SK-N-SH (cell line): ENCODE data around the gene OVOL1. TPM values are rescaled to one million over a fixed set of nuclear protein-coding genes. Genes with fewer than 3 reads are reported as not detected.
A peak's percentile ranks its signal among the peaks of the same experiment; 100 is the strongest.

Experiments used
- CTCF ChIA-PET: fragments of 300-600, 350-600 bp; formaldehyde crosslinking; extraction: SDS; loops from one replicate; lab custom pipeline; 2021; lab: Yijun Ruan, JAX
- POLR2A ChIA-PET: fragments of 350-600 bp; sonication (Branson Sonifier 250); formaldehyde crosslinking; extraction: SDS; loops from one replicate; lab custom pipeline; 2020; ENCODE audit warnings: antibody characterized with exemption, inconsistent platforms; lab: Yijun Ruan, JAX
- DNase-seq: peaks from one replicate; pipeline ENCODE4 v3.0.0; 2012
- H2AFZ ChIP-seq: fragments of 200-600 bp; sonication (generic); 2 replicates; pipeline ENCODE4 v1.8.1; 2016; ENCODE audit warnings: antibody characterized with exemption, mild to moderate bottlenecking, low read depth
- H3F3A ChIP-seq: fragments of 200-600 bp; sonication (generic); replicated peaks from 2 replicates; pipeline ENCODE3; 2016; ENCODE audit warnings: antibody characterized with exemption, mild to moderate bottlenecking; ENCODE audit not compliant: insufficient read depth
- H3K27ac ChIP-seq, 2 experiments: fragments of 200-500 bp in 1 of 2; fragments of 200-600 bp in 1 of 2; sonication (Bioruptor generic) in 1 of 2; sonication (generic), shearing (Covaris generic) in 1 of 2; 2 replicates each; pipeline versions ENCODE4 v1.5.1 to v1.6.1; 2014 to 2016; ENCODE audit warnings: low read depth in 2 of 2, inconsistent platforms in 1 of 2, low read length in 1 of 2, mild to moderate bottlenecking in 1 of 2, mixed read lengths in 1 of 2
- H3K27me3 ChIP-seq: fragments of 200-600 bp; sonication (generic), shearing (Covaris generic); 2 replicates; pipeline ENCODE4 v1.6.1; 2016; ENCODE audit warnings: mixed run types; ENCODE audit not compliant: insufficient read depth
- H3K36me3 ChIP-seq, 2 experiments: fragments of 200-500 bp in 1 of 2; fragments of 200-600 bp in 1 of 2; sonication (Bioruptor generic) in 1 of 2; sonication (generic) in 1 of 2; replicated peaks in 1 of 2; 2 replicates each; pipeline versions ENCODE3 to v1.5.1; 2014 to 2016; ENCODE audit warnings: low read length in 1 of 2, mild to moderate bottlenecking in 1 of 2; ENCODE audit not compliant: insufficient read depth in 2 of 2, control insufficient read depth in 1 of 2
- H3K4me1 ChIP-seq, 2 experiments: fragments of 200-500 bp in 1 of 2; fragments of 200-600 bp in 1 of 2; sonication (Bioruptor generic) in 1 of 2; sonication (generic), shearing (Covaris generic) in 1 of 2; 2 replicates each; pipeline versions ENCODE4 v1.5.1 to v1.6.1; 2014 to 2016; ENCODE audit warnings: low read depth in 1 of 2, low read length in 1 of 2, mixed run types in 1 of 2; ENCODE audit not compliant: insufficient read depth in 2 of 2, control insufficient read depth in 1 of 2
- H3K4me2 ChIP-seq: fragments of 200-600 bp; sonication (generic), shearing (Covaris generic); 2 replicates; pipeline ENCODE4 v1.6.1; 2017; ENCODE audit warnings: mixed run types
- H3K4me3 ChIP-seq, 2 experiments: fragments of 200-500 bp in 1 of 2; fragments of 200-600 bp in 1 of 2; sonication (Bioruptor generic) in 1 of 2; sonication (generic), shearing (Covaris generic) in 1 of 2; 2 replicates each; pipeline versions ENCODE4 v1.5.1 to v1.8.1; 2014 to 2016; ENCODE audit warnings: low read depth in 2 of 2, inconsistent platforms in 1 of 2, low read length in 1 of 2, mild to moderate bottlenecking in 1 of 2, mixed read lengths in 1 of 2, moderate library complexity in 1 of 2
- H3K79me2 ChIP-seq: fragments of 200-600 bp; sonication (generic); 2 replicates; pipeline ENCODE4 v1.8.1; 2017; ENCODE audit warnings: mild to moderate bottlenecking; ENCODE audit not compliant: insufficient read depth
- H3K9ac ChIP-seq: fragments of 200-600 bp; sonication (generic); 2 replicates; pipeline ENCODE4 v1.6.1; 2017; ENCODE audit warnings: mixed run types
- H3K9me2 ChIP-seq: fragments of 200-600 bp; sonication (generic); 2 replicates; pipeline ENCODE4 v1.6.1; 2017; ENCODE audit warnings: mixed run types
- H3K9me3 ChIP-seq: fragments of 200-600 bp; sonication (generic); 2 replicates; pipeline ENCODE4 v1.6.1; 2017; ENCODE audit warnings: mixed run types, mild to moderate bottlenecking, moderate library complexity
- H4K20me1 ChIP-seq: fragments of 200-600 bp; sonication (generic); 2 replicates; pipeline ENCODE4 v1.6.1; 2017; ENCODE audit warnings: mild to moderate bottlenecking, mixed run types; ENCODE audit not compliant: insufficient read depth
- CHD2 ChIP-seq: fragments of 150-350 bp; IDR thresholded peaks from 2 replicates; pipeline ENCODE4 v1.6.1; 2018; ENCODE audit warnings: low read length; ENCODE audit not compliant: partially characterized antibody
- ELF1 ChIP-seq: IDR thresholded peaks from 2 replicates; pipeline ENCODE4 v1.4.0; 2012
- EP300 ChIP-seq, 2 experiments: IDR thresholded peaks; 2 replicates each; pipeline versions ENCODE4 v1.4.0 to v1.6.1; 2012; ENCODE audit warnings: borderline replicate concordance in 1 of 2, low read depth in 1 of 2, low read length in 1 of 2
- FOXJ3 ChIP-seq: sonication (generic); formaldehyde crosslinking; IDR thresholded peaks from 2 replicates; pipeline ENCODE4 v1.5.1; 2020; ENCODE audit warnings: mild to moderate bottlenecking, missing genetic modification reagents
- FOXM1 ChIP-seq: IDR thresholded peaks from 2 replicates; pipeline ENCODE4 v1.4.0; 2012; ENCODE audit warnings: low read depth, mild to moderate bottlenecking
- JUND ChIP-seq: IDR thresholded peaks from 2 replicates; pipeline ENCODE4 v1.4.0; 2012
- MXI1 ChIP-seq: IDR thresholded peaks from 2 replicates; pipeline ENCODE4 v1.6.1; 2012; ENCODE audit warnings: mild to moderate bottlenecking, low read depth, low read length, improper control_type of control experiment
- POLR2AphosphoS5 ChIP-seq: IDR thresholded peaks from 2 replicates; pipeline ENCODE4 v1.6.1; 2012; ENCODE audit warnings: low read depth, low read length
- RAD21 ChIP-seq: IDR thresholded peaks from 2 replicates; pipeline ENCODE4 v1.6.1; 2012; ENCODE audit warnings: mild to moderate bottlenecking, low read length
- RXRA ChIP-seq: IDR thresholded peaks from 2 replicates; pipeline ENCODE4 v1.4.0; 2012; ENCODE audit warnings: low read depth, mild to moderate bottlenecking, borderline replicate concordance
- SIN3A ChIP-seq: IDR thresholded peaks from 2 replicates; pipeline ENCODE4 v1.6.1; 2012; ENCODE audit warnings: low read depth, mild to moderate bottlenecking, low read length, moderate library complexity, borderline replicate concordance
- SMC3 ChIP-seq: IDR thresholded peaks from 2 replicates; pipeline ENCODE4 v1.6.1; 2012; ENCODE audit warnings: low read depth, low read length, improper control_type of control experiment
- TCF12 ChIP-seq: IDR thresholded peaks from 2 replicates; pipeline ENCODE4 v1.4.0; 2012
- YY1 ChIP-seq: IDR thresholded peaks from 2 replicates; pipeline ENCODE4 v1.4.0; 2012; ENCODE audit warnings: low read depth, mild to moderate bottlenecking
- WGBS: methylation state at CpG from one replicate; pipeline ENCODE4 v1.1.6; 2017; ENCODE audit warnings: low lambda C conversion rate; 5-methylcytosine and 5-hydroxymethylcytosine counted together
- polyA plus RNA-seq, 3 experiments: library from polyadenylated mRNA; depleted of rRNA; stranded (reverse); fragments of >200 nt; gene quantifications; 2 replicates each; pipeline ENCODE4 v1.2.3, GENCODE V29; 2012
- TF ChIP-seq, protein P1 (sequence below): IDR thresholded peaks from 2 replicates; pipeline ENCODE4; 2012
- TF ChIP-seq, protein P2 (sequence below): IDR thresholded peaks from 2 replicates; pipeline ENCODE4 v1.4.0; 2012; ENCODE audit warnings: low read depth, borderline replicate concordance
- TF ChIP-seq, protein P3 (sequence below): IDR thresholded peaks from 2 replicates; pipeline ENCODE4 v1.6.1; 2012; ENCODE audit warnings: mild to moderate bottlenecking, low read depth, low read length, moderate library complexity
- TF ChIP-seq, protein P4 (sequence below): IDR thresholded peaks from 2 replicates; pipeline ENCODE4 v1.4.0; 2012; ENCODE audit warnings: low read depth
- TF ChIP-seq, protein P5 (sequence below): IDR thresholded peaks from 2 replicates; pipeline ENCODE4 v1.4.0; 2012; ENCODE audit warnings: low read depth, borderline replicate concordance
- TF ChIP-seq, protein P6 (sequence below): fragments of 150-350 bp; IDR thresholded peaks from 2 replicates; pipeline ENCODE4 v1.6.1; 2017; ENCODE audit warnings: antibody characterized with exemption, low read length, low read depth, borderline replicate concordance

The OVOL1 gene
- polyA plus RNA-seq, 1 of the 3 experiments (the other 2 are of a cell fraction), result not detected

DNA sequence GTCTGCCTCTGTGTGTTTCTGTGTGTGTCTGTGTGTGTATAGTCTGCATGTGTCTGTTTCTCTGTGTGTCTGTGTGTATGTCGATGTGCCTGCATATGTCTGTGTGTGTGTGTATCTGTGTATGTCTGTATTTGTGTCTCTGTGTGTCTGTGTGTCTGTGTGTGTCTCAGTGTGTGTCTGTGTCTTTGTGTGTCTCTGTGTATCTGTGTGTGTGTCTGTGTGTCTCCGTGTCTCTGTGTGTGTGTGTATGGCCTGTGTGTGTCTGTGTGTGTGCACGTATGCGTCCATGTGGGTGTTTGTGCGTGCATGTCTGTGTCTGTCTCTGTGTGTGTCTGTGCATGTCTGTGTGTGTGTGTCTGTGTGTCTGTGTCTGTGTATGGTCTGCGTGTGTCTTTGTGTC, 47.3 kb downstream of the OVOL1 start:
- CTCF ChIA-PET, result interaction anchor here (1.8 to 3.4 kb wide), 6 partner anchors 11 to 155 kb away, joined by 6 to 33 read pairs (median 10); partner anchors contain the start of genes FIBP and KAT5
- Histone ChIP-seq H3K36me3 (no peaks in the 10 kb centered on the region), H3K4me1 (peaks cover 0 to 13% of the 10 kb centered on the region in 2 experiments; a peak in 1 of 4 replicates), H3K9me2 (no peaks in the 10 kb centered on the region), H3F3A (peaks cover 18% of the 10 kb centered on the region), H4K20me1 (no peaks in the 10 kb centered on the region), H3K9ac (peak overlapping the region; percentile 55), H3K4me3 (peak overlapping the region; percentile 28 to 73), H3K27me3 (no peaks in the 10 kb centered on the region), H3K79me2 (no peaks in the 10 kb centered on the region), H3K4me2 (peak overlapping the region; percentile 89), H3K9me3 (no peaks in the 10 kb centered on the region), H3K27ac (no peak overlapping the region), H2AFZ (peak overlapping the region; percentile 79)
- peak; percentile 1; the same call in 1 of the 2 replicates for TF ChIP-seq MXI1
- TF ChIP-seq, protein P1, sequence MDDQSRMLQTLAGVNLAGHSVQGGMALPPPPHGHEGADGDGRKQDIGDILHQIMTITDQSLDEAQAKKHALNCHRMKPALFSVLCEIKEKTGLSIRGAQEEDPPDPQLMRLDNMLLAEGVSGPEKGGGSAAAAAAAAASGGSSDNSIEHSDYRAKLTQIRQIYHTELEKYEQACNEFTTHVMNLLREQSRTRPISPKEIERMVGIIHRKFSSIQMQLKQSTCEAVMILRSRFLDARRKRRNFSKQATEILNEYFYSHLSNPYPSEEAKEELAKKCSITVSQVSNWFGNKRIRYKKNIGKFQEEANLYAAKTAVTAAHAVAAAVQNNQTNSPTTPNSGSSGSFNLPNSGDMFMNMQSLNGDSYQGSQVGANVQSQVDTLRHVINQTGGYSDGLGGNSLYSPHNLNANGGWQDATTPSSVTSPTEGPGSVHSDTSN, result no peak
- no peak for DNase-seq
- POLR2A ChIA-PET, result interaction anchor here (0.6 to 2.3 kb wide), 4 partner anchors 9 to 366 kb away, joined by 3 to 14 read pairs (median 5); no protein-coding TSS in a partner anchor
- WGBS, result 9% methylated on average over 6 of the region's 6 CpGs

DNA sequence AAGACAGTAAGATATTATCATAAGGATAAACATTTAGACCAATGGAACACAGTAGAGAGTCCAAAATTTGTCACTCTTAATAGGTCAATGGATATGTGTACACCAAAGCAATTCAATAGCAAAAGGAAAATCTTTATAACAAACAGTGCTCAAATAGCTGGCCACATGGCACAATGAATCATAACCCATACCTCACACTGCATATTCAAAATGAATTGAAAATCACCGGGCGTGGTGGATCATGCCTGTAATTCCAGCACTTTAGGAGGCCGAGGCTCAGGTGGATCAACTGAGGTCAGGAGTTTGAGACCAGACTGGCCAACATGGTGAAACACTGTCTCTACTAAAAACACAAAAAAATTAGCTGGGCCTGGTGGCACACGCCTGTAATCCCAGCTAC, 55.3 kb downstream of the OVOL1 start:
- Histone ChIP-seq H3K79me2 (no peaks in the 10 kb centered on the region), H3F3A (peaks cover 10% of the 10 kb centered on the region), H2AFZ (no peak overlapping the region), H3K4me3 (no peak overlapping the region), H3K9ac (no peak overlapping the region), H3K27ac (no peak overlapping the region), H3K4me2 (no peak overlapping the region), H3K4me1 (no peaks in the 10 kb centered on the region), H3K9me2 (no peaks in the 10 kb centered on the region), H3K27me3 (no peaks in the 10 kb centered on the region), H3K36me3 (no peaks in the 10 kb centered on the region), H3K9me3 (no peaks in the 10 kb centered on the region), H4K20me1 (no peaks in the 10 kb centered on the region)
- DNase-seq, result no peak
- ChIA-PET CTCF (interaction anchor here (1.3 to 1.5 kb wide), 2 partner anchors 9 to 47 kb away, joined by 3 to 4 read pairs; no protein-coding TSS in a partner anchor), POLR2A (no interaction called here)
- WGBS, result 97% methylated on average over 4 of the region's 4 CpGs
- TF ChIP-seq SIN3A (no peak), JUND (no peak), POLR2AphosphoS5 (no peak), CHD2 (no peak), SMC3 (no peak), RXRA (no peak), YY1 (no peak), ELF1 (no peak), EP300 (IDR thresholded peaks at IDR 0.05; ENCODE audit: borderline replicate concordance in 1 of 2, low read depth in 1 of 2, low read length in 1 of 2) (no peak), RAD21 (no peak), FOXJ3 (no peak), TCF12 (no peak), FOXM1 (no peak)
- TF ChIP-seq, protein P2, sequence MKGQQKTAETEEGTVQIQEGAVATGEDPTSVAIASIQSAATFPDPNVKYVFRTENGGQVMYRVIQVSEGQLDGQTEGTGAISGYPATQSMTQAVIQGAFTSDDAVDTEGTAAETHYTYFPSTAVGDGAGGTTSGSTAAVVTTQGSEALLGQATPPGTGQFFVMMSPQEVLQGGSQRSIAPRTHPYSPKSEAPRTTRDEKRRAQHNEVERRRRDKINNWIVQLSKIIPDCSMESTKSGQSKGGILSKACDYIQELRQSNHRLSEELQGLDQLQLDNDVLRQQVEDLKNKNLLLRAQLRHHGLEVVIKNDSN, result no peak
- TF ChIP-seq, protein P3, sequence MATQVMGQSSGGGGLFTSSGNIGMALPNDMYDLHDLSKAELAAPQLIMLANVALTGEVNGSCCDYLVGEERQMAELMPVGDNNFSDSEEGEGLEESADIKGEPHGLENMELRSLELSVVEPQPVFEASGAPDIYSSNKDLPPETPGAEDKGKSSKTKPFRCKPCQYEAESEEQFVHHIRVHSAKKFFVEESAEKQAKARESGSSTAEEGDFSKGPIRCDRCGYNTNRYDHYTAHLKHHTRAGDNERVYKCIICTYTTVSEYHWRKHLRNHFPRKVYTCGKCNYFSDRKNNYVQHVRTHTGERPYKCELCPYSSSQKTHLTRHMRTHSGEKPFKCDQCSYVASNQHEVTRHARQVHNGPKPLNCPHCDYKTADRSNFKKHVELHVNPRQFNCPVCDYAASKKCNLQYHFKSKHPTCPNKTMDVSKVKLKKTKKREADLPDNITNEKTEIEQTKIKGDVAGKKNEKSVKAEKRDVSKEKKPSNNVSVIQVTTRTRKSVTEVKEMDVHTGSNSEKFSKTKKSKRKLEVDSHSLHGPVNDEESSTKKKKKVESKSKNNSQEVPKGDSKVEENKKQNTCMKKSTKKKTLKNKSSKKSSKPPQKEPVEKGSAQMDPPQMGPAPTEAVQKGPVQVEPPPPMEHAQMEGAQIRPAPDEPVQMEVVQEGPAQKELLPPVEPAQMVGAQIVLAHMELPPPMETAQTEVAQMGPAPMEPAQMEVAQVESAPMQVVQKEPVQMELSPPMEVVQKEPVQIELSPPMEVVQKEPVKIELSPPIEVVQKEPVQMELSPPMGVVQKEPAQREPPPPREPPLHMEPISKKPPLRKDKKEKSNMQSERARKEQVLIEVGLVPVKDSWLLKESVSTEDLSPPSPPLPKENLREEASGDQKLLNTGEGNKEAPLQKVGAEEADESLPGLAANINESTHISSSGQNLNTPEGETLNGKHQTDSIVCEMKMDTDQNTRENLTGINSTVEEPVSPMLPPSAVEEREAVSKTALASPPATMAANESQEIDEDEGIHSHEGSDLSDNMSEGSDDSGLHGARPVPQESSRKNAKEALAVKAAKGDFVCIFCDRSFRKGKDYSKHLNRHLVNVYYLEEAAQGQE, result no peak
- TF ChIP-seq, protein P4, sequence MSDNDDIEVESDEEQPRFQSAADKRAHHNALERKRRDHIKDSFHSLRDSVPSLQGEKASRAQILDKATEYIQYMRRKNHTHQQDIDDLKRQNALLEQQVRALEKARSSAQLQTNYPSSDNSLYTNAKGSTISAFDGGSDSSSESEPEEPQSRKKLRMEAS, result no peak
- TF ChIP-seq, protein P5, sequence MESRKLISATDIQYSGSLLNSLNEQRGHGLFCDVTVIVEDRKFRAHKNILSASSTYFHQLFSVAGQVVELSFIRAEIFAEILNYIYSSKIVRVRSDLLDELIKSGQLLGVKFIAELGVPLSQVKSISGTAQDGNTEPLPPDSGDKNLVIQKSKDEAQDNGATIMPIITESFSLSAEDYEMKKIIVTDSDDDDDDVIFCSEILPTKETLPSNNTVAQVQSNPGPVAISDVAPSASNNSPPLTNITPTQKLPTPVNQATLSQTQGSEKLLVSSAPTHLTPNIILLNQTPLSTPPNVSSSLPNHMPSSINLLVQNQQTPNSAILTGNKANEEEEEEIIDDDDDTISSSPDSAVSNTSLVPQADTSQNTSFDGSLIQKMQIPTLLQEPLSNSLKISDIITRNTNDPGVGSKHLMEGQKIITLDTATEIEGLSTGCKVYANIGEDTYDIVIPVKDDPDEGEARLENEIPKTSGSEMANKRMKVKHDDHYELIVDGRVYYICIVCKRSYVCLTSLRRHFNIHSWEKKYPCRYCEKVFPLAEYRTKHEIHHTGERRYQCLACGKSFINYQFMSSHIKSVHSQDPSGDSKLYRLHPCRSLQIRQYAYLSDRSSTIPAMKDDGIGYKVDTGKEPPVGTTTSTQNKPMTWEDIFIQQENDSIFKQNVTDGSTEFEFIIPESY, result no peak
- TF ChIP-seq, protein P6, sequence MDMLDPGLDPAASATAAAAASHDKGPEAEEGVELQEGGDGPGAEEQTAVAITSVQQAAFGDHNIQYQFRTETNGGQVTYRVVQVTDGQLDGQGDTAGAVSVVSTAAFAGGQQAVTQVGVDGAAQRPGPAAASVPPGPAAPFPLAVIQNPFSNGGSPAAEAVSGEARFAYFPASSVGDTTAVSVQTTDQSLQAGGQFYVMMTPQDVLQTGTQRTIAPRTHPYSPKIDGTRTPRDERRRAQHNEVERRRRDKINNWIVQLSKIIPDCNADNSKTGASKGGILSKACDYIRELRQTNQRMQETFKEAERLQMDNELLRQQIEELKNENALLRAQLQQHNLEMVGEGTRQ, result no peak
